AG08395 (cell line): Measurements from ENCODE around the gene MAP3K5.
"Not testable (repeated sequence)": the region's sequence is repeated elsewhere in the genome, so short reads cannot be mapped to it uniquely, and the experiment has no call there.

Experiments
- DNase-seq: peaks from one replicate; pipeline ENCODE4 v3.0.0; 2012; ENCODE audit warnings: mixed read lengths, low spot score

Gene MAP3K5

DNA sequence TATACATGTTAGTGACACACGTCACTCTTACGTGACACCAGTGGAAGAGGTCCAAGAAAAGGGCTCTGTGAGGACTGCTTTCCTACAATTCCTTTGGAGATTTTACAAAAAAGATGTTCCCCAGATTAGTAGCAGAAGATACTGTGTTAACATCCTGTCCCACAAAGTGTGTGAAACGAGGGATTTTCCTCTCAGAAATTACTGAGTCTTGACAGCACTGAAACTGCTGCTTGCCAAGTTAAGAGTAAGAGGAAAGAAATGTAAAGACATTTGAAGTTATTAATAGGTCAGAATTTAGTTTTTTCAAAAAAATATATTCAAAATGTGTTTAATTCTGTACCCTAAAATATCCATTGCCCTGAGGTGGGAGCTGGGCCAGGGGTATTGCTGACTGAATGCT, 183.3 kb downstream of the MAP3K5 start:
- peak; percentile 74 for DNase-seq

DNA sequence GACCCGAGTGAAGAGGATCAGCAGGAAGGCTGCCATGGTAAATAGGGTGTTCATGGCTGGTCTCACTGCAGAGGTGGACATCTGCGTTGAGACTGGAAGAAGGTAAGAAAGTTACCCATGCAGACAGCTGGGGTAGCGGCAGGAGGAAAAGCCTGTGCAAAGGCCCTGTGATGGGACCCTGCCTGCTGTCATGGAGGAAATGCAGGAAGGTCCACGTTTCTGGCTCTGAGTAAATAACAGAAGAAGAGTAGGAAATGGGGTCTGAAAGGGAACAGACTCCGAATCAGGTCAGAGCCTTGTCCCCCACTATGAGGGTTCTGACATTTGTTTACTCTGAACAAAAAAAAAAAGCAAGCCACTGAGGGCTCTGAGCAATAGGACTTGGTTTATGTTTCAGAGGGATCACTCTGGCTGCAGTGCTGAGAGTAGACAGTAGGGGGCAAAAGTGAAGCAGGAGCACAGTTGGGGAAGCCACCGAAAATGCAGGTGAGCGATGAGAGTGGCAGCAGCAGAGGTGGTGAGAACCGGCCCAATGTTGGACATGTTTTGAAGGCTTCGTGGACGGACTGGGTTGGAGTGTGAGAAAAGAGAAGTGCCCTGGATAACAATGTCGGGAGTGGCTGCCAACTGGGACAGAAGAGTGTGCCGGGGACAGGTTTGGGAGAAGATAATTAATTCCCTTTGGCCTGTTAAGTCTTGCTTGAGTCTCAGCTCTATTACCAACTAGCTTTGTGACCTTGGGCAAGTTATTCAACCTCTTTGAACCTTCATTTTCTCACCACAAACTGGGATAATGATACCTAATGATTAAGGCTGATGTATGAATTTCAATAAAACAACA, 184.1 kb downstream of the MAP3K5 start:
- peak; percentile 22 for DNase-seq

DNA sequence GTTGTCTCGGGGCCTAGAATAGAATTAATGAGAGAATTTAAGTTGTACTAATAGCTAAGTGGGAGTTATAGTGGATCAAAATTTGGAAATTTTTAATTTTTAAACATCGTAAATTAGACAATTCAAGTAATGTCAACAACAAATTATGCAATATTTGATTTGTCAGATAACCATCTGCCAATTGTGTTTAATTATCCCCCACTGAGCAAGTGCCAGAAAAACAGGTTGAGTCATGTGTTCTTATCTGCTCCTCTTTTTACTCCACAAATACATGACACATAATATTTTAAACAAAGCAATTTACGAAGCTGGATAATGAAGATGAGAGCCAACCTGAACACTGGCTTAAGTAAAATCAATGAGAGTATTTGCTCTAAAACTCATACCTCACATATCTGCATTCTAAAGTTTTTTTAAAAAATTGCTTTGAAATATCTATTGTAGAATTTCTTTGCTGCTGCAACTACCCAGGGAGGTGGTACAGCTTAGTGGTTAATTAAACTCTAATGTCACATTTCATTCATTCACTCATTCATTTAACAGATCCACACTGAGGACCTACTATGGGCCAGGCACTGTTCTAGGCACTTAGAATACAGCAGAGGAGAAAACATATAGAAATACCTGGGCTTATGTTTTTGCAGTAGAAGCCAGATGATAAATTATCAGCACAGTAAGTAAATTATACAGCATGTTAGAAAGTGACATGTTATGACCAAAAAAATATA, 184.9 kb downstream of the MAP3K5 start:
- no peak for DNase-seq

DNA sequence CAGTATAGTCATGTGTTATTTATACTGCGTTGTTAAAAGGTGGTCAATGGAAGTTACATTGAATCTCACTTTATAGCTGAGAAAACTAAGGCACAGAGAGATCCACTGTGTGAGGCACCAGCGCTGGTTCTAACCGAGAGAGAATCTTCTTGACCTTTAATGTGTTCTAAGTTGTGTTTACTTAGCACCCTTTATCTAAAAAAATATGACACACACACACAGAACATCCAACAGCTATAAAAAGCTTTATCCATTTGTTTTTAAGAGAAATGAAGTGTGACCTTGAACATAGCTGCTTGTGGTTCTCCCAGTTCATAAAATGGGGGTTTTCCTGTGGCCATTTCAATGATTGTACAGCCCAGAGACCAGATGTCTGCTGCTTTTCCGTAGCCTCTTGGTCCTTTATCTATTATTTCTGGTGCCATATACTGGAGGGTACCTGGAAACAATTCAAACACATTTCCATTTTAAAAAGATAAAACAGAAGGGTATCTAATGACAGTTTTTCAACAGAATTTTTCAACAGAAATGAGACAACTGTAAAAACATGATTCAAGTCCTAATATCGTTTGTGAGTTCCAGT, 187.3 kb downstream of the MAP3K5 start:
- no peak for DNase-seq

DNA sequence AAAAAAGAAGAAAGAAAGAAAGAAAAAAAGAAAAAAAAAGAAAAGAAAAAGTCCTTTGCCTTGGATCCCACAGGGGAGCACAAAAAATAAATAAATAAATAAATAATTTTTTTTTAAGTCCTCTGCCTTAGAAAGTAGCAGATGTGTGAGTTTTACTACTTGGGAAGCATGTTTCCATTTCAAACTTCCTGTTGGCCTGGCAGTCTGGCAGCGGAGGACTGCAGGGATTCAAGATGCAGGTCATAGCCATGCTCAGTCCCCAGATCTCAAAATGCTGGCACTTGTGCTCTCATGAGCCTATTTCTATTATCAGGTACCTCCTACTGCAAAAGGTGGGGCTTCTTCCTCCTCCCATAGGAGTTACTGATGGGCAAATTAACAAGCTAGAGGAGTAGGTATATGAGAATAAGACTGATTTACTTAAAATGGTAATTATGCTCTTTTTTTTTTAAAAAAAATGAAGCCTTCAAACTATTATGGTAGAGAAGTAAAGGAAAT, 187.9 kb downstream of the MAP3K5 start:
- no peak for DNase-seq

DNA sequence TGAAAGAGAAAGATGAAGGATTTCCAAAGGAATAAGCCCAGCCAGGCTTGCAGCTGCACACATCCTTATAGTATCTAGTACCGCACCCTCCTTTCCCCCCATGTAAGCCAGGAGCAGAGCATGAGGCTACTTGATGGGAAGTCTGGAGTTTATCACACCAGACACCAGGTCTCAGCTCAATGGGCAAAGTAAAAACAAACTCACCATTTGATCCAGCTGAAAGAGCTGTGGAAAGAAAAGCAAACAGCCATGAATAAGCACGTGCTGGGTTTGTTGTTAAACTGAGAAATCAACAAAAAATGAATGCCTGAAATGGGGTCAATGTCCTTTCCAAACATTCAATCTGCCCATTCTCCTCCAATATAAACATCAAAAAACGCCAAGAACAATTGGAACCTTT, 191.5 kb downstream of the MAP3K5 start:
- DNase-seq, result no peak

DNA sequence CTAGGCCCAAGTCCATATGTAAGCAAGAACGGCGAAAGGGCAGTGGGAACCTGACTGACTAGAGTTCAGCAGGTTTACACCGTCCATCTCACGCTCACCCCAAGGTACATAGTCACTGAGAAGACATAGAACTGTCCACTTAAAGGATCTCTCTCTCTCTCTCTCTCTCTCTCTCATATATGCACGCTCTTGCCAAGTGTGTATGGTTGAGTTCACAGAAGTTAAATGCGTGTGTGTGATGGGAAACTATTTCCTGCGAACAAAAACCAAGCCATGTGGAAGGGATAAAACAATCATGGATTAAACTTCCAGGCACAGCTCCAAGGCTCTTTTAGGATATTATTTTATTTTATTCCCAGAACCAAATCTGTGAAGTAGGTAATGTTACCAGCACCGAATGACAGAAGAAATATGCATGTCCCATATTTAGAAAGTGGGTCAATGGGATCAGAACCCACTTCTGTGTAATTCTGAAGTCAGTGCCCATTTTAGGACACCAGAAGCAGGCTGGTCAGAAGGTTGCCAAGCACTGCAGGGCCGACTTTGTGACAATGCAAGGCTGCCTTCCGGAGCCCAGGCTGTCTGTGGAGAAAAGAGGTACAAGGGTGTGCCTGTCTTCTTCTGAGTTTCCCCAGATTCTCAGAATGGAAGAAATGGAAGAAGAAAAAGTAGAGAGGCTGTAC, 192.8 kb downstream of the MAP3K5 start:
- peak; percentile 56 for DNase-seq

DNA sequence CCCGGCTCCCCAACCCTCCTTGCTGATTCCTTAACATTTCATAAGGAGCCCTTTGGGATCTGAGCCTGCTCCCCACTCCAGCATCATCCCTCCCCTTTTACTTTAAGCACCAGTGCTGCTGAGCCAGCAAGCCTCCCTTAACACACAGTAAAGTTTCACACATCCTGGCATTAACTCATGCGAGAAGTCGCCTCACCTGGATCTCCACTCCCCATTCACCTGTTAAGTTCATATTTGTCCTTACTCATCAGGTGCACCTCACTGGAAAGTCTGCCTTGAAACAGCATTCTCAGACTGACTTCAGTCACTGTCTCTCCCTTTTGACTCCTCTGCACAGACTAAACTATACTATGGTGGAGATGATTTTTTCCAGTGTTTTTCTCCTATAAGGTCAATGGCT, 194.2 kb downstream of the MAP3K5 start:
- no peak for DNase-seq

DNA sequence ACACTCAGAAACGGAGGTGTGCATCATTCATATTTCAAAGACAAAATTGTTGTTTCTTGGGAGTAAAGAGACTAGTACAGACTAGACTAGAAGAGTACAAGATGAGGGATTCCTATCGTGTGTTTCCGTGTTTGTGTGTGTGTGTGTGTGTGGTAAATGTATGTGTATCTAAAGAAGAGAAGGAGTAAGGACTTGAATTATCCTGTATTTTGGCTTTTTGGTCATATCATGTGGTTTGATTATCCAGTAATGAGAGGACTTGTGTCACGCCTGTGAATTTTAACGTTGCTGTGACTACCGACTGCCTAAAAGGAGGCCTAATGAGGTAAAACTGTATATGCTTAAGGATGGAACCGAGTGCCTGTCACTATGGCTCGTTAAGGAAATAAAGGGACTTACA, 197.6 kb downstream of the MAP3K5 start:
- DNase-seq, result no peak

DNA sequence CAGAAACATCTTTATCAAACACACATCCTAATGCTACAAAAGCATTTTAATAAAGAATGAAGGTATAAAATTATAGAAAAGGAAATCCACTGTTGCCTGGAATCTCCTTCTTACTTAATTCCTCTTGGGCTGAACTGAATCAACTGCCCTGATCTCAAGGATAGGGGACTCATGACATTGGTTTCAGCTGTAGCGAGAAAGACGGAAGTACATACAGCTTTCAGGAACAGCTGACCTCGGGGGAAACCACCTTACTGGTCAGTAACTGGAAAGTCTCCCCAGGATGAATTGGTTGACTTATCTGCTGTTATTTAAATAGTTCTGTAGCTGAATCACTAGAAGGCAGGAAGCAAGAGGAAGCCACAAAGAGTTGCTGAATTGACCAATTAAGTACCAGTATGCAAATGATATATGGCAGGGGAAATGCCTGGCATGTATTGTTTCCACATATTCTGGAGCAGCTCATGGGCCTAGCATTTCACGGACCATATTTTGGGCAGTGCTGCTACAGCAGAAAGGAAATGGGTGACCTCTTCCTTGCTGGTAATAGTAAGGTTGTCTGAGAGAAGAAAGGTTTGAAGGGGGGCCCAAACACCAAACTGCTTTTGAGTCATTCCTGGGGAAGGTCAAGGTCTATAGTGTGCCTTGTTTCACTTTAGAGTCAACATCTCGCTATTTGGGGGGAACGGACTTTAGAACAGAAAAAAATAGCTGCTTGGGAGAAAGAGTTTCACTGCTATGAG, 198.4 kb downstream of the MAP3K5 start:
- DNase-seq, result peak; percentile 92

DNA sequence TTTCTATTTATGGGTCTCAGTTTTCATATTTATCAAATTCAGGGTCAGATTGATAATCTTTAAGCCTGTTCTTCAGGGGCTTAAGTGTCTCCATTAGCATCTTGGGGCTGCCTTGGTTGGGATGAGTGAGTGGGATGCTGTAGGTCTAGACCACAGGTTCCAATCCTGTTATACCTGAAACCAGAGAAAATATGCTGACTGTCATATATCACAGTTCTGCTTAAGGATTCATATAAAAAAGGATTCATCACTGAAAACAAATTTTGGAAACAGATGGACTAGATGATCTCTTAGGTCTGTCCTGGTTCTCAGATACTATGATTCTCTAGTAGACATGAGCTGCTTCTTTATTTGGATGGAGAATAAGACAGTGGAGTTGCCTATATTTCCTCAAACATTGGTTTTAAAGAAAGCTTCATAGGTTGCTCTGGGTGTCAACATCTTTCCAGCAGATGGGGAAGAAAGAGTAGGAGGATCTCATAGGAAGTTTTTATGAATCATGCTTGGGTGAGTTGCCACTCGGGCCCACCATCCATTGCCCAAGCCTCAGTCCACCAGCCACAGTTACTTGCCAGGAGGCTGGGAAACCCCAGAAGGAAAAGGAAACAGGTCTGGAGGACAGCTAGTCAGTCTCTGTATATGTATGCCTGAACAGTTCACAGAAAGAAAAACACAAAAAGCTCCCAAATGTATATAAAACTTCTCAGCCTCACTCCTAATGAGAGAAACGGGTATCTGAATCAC, 199.2 kb downstream of the MAP3K5 start:
- DNase-seq, result peak; percentile 10

DNA sequence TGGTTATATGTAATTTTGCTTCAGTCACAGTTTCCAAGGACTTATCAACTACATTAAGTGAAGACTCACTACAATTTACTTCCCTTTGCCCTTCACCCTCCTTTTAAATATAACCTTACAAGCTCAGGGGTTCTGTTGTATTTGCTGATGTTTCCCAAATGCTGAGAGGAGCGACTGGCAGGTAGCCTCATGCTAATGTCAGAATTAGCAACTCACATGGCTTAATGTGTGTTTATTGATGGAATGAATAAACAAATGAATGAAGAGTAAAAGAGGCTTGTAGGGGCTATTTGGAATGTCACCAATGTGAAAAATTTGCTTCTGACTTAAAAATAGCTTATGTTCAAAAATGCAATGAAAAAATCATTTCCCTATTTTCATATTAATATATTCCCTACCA, 200.7 kb downstream of the MAP3K5 start:
- DNase-seq, result no peak

DNA sequence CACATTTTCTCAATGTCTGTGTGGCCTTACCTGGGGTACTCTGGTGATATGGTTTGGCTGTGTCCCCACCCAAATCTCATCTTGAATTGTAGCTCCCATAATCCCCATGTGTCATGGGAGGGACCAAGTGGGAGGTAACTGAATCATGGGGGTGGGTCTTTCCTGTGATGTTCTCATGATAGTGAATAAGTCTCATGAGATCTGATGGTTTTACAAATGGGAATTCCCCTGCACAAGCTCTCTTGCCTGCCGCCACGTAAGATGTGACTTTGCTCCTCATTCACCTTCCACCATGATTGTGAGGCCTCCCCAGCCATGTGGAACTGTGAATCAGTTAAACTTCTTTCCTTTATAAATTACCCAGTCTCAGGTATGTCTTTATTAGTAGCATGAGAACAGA, 201.4 kb downstream of the MAP3K5 start:
- not testable (repeated sequence) for DNase-seq

DNA sequence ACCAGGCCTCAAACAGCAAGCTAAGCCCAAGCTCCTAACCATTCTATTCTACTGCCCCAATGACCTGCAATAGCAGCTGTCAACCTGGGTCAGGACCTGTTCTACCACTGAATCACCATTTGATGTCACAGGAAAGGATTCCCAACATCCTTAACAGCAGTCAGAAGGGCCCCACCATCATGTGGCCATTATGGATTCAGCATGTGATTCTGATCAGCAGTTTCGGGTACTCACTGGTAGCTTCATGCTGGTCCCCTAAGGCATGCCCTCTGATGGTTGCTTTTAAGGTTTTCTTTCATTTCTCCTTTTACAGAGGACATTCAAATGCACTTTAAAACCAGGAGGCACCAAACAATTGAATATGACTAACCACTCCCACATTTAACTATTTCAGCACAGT, 204.8 kb downstream of the MAP3K5 start:
- DNase-seq, result no peak

DNA sequence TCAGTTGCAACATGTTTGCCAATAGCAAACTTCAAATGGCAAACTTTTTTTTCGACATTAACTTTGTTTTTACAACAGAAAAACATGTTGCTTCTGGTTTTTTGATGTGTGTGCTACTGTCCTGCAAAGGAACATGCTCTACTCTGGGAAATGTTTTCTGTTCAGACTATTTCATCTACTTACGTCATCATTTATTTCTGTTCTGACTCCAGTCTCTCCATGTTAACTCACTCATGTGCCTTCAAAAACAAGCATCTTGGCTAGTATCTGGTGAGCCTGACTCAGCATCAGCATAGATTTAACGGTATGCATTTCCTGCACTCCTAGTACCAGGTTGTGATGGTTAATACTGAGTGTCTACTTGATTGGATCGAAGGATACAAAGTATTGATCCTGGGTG, 206.0 kb downstream of the MAP3K5 start:
- peak; percentile 63 for DNase-seq

DNA sequence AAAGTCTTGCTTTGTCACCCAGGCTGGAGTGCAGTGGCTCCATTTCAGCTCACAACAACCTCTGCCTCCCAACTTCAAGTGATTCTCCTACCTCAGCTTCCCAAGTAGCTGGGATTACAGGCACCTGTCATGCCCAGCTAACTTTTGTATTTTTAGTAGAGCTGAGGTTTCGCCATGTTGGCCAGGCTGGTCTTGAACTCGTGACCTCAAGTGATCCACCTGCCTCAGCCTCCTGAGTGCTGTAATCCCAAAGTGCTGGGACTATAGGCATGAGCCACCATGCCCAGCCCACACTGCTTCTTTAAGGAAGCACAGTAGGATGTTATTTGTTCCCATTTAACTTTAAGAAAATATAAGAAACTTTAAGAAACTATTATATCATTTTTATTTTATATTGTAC, 206.8 kb downstream of the MAP3K5 start:
- DNase-seq, result not testable (repeated sequence)

DNA sequence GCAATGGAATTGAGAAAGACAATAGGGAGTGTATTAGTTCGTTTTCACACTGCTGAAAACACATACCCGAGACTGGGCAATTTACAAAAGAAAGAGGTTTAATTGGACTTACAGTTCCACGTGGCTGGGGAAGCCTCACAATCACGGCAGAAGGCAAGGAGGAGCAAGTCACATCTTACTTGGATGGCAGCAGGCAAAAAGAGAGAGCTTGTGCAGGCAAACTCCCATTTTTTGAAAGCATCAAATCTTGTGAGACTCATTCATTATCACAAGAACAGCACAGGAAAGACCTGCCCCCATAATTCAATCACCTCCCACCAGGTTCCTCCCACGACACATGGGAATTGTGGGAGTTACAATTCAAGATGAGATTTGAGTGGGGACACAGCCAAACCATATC, 208.0 kb downstream of the MAP3K5 start:
- not testable (repeated sequence) for DNase-seq

DNA sequence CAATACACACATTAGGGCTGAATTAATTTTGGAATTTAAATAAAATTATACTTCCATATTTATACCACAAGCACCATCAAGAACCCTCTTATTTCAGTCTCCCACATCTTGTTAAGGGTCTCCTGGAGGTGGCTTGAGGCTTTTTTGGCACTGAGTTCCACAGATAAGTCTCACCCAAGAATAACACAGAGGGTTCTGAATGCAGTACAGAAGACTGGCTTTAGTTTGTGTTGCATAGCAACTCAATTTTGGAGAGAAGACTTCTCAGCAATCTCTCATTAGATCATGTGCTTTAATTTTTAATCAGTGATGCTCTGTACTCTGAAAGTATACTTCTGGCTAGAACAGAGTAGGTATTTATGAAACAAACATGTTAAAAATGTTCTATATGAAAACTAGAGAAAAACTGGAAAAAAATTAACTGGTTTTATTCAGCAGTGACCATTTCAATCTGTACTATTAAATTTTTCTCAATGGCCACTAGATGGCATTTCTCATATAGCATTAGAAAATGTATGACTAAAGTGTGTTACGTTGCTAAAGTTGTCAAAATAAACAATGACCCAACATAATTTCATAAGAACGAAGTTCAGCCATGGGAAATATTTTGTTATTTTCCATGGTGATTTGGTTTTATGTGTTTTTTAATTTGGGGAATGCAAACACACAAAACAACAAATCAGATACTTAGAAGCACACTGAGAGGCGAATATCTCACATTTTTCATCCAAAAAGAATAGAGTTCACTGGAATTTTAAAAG, 209.4 kb downstream of the MAP3K5 start:
- DNase-seq, result peak; percentile 75

DNA sequence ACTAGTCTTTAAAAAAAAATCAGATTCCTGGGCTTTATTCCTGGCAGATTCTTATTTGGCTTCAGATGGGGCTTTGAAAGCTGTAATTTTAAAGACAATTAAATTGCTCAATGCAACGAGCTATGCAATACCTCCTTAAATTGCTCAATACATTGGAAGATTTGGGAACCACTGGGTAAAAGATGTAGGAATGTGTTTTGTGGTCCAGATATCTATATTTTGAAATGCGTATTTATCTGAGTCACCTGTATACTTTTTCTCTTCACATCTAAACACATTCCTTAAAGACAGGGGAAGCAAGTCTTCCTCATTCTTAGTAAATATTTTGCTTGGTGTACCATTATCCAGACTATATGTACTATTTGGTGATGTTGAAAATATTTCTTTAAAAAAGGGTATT, 212.5 kb downstream of the MAP3K5 start:
- DNase-seq, result no peak

DNA sequence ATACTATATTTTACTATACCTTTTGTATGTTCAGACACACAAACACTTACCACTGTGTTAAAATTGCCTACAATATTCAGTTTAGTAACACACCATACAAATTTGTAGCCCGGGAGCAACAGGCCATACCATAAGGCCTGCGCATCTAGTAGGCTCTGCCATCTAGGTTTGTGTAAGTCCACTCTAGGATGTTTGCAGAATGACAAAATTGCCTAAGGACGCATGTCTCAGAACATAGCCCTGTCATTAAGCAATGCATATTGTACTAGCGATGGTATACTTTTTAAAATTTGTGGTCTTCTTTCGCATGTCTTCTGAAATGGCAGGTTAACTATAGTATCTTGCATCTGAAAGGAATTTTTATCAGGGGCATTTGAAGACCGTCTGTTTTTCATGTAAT, 215.5 kb downstream of the MAP3K5 start:
- DNase-seq, result no peak
